GM18907 (cell line): ENCODE data around the gene URB1.
"Not testable (repeated sequence)": the region's sequence is repeated elsewhere in the genome, so short reads cannot be mapped to it uniquely, and the experiment has no call there.

ENCODE experiments used
- ATAC-seq: cut with Tn5 transposase; IDR thresholded peaks from one replicate; pipeline ENCODE4 v1.9.1; 2021; ENCODE audit warnings: mild to moderate bottlenecking, moderate library complexity; ENCODE audit not compliant: unreplicated experiment

The URB1 gene

GRCh38 chr21:32301596-32301995, 91.2 kb downstream of the URB1 start:
- no peak for ATAC-seq

GRCh38 chr21:32300117-32300681, 92.6 kb downstream of the URB1 start:
- no peak for ATAC-seq

DNA sequence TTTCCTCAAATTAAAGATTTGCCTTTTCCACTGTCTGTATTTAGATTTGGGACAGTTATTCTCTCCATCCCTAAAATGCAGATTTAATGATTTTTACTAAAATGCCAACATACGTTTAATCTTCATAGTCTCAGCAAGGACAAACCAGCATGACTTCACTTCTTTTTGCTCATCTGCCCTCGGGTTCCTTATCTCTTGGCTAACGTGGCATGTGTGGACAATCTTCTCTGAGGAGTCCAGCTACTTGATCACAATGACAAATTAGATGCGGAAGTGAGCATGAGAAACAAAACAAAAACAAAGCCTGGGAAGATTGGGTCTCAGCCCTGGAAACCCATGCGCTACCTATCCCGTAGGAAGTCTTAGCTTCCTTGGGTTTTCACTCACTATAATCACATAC, 93.1 kb downstream of the URB1 start:
- no peak for ATAC-seq

DNA sequence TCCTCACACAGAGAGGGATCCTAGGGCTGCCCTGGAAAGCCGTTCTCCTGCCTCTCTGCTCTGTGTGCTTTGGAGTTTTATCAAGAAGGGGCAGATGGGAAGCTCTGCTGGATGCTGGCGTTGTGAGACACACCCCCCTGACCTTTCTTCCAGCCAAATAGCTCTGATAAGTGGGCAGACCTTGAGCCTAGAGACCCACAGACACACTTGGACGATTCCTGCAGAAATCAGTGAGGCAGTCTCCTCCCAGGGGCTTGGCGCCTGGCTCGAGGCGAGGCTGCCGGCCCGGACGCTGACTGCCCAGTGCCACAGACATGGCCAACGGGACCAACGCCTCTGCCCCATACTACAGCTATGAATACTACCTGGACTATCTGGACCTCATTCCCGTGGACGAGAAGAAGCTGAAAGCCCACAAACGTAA, 94.1 kb downstream of the URB1 start, which contains the start of gene MRAP:
Gene MRAP (plus strand): TSS at position 198 of the 424 bp plus-strand sequence. CDS start 117 bp downstream, at position 315.
- ATAC-seq = no peak

- no peak for ATAC-seq
Measured at GRCh38 chr21:32298148-32298559, 94.7 kb downstream of the URB1 start.

DNA sequence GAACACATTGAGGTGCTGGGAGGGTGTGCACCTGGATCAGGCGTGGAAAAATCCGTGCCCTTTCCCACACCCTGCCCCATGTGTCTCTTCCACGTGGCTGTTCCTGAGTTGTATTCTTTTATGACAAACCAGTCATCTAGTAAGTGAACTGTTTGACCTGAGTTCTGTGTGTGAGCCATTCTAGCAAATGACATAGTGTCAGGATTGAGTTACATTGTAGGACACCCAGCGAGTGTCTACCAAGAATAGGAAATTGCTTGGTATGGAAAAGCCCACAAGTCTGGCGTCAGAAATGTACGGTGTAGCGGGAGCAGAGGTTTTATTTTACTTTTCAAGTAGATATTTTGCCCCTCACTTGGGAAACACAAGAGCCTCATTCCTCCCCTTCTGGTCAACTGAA, 95.4 kb downstream of the URB1 start:
- ATAC-seq = no peak

- ATAC-seq = no peak
Measured at GRCh38 chr21:32285476-32285875, 107.3 kb downstream of the URB1 start.

DNA sequence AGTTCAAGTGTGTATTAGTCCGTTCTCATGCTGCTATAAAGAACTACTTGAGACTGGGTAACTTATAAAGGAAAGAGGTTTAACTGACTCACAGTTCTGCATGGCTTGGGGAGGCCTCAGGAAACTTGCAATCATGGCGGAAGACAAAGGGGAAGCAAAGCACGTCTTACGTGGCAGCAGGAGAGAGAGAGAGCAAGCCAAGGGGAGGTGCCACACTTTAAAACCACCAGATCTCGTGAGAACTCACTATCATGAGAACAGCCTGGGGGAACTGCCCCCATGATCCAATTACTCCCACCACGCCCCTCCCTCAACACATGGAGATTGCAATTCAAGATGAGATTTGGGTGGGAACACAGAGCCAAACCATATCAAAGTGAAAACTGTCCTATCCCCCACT, 109.8 kb downstream of the URB1 start:
- no peak for ATAC-seq

GRCh38 chr21:32281531-32281930, 111.3 kb downstream of the URB1 start:
- no peak for ATAC-seq

GRCh38 chr21:32279377-32279680, 113.5 kb downstream of the URB1 start:
- no peak for ATAC-seq

DNA sequence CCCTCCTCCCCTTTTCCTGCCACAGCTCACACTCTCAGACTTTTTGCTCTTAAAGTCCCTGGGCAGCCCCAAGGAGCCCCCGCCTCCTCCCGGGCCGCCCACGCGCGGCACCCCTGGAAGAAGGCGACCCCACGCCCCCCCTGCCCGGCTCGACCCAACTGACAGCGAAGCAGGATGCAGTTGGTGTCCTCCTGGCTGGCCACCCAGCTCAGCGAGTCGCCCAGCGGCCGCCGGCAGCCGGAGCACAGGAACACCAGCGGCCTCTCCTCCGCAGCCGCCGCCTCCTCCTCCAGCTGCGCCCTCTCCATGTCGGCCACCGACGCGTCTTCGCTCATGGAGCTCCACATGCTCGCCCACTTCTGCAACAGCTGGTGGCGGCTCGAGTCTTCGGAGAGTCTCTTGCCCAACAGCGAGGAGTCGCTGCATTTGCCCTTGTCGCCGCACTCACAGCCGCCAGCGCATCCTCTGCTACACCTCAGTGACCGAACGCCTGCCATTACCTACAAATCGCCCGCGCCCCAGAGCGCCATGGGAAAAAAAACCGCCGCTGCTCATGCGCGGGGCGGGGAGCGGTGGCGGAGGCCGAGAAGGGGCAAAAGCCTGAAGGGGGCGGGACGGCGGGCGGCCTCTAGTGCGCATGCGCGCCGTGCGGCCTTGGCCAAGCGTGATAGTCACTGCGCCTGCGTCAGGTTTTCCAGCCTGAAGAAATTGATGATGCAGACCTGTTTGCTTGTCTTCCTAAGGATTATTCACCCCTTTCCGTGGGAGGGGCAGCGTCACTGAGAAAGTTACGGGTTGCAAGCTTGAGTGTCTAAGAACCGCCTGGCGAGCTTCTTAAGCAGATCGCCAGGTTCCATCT, 114.1 kb downstream of the URB1 start, which contains the start of gene MIS18A:
Gene MIS18A (minus strand): TSS at position 532 of the 859 bp plus-strand sequence. CDS start 35 bp downstream, at position 497.
- ATAC-seq = peak; percentile 93

GRCh38 chr21:32278103-32278502, 114.7 kb downstream of the URB1 start:
- peak; percentile 25 for ATAC-seq

- ATAC-seq = no peak
Measured at GRCh38 chr21:32276671-32277070, 116.1 kb downstream of the URB1 start.

DNA sequence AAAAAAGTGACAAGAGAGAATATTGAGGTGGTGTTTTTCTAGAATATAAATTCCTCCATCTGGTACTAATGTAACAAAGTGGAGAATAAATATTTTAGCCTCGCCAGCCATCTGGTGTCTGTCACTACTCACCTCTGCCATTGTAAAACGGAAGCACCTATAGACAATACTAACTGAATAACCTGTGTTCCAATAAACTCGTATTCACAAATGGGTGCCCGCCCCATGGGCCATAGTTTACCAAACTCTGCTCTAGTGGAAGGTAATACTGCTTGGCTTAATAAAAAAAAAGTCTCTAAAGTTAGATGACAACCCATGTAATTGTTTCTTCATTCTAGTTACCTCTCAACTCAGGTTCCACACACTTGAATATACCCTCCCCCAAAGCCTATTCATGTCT, 122.1 kb downstream of the URB1 start:
- no peak for ATAC-seq

GRCh38 chr21:32265321-32265720, 127.5 kb downstream of the URB1 start:
- ATAC-seq = not testable (repeated sequence)

- ATAC-seq = no peak
Measured at GRCh38 chr21:32261929-32262328, 130.9 kb downstream of the URB1 start.
